HepG2 (cell line): ENCODE measurements around the gene RTEL1. TPM values are rescaled to one million over a fixed set of nuclear protein-coding genes. Genes with fewer than 3 reads are reported as not detected.

Source experiments
- CC2D1A ChIP-seq: sonication (generic); formaldehyde crosslinking; IDR thresholded peaks from 2 replicates; pipeline ENCODE4 v1.8.1; 2023; ENCODE audit warnings: mild to moderate bottlenecking, missing genetic modification reagents
- HCFC1 ChIP-seq: fragments of 150-350 bp; IDR thresholded peaks from 2 replicates; pipeline ENCODE4 v1.6.1; 2014; ENCODE audit warnings: low read depth, low read length
- KMT2B ChIP-seq: IDR thresholded peaks from 2 replicates; pipeline ENCODE4 v1.6.1; 2016; ENCODE audit warnings: missing genetic modification reagents, missing compliant biosample characterization
- NR0B2 ChIP-seq: sonication (generic); formaldehyde crosslinking; IDR thresholded peaks from 2 replicates; pipeline ENCODE4 v1.4.0; 2020; ENCODE audit warnings: mild to moderate bottlenecking, missing genetic modification reagents
- POLR2A ChIP-seq, 2 experiments: IDR thresholded peaks; 2 replicates each; pipeline ENCODE4 v1.6.1; 2011; ENCODE audit warnings: low read depth in 2 of 2, low read length in 2 of 2, mild to moderate bottlenecking in 1 of 2, moderate library complexity in 1 of 2; ENCODE audit not compliant: insufficient read depth in 1 of 2
- RBFOX2 ChIP-seq: fragments of 200-400 bp; formaldehyde crosslinking; IDR thresholded peaks from 2 replicates; pipeline ENCODE4 v1.6.1; 2017; ENCODE audit warnings: low read depth, mild to moderate bottlenecking, low read length
- SIN3B ChIP-seq: fragments of 150-350 bp; IDR thresholded peaks from 2 replicates; pipeline ENCODE4 v1.6.1; 2014; ENCODE audit warnings: low read length
- TCF7L2 ChIP-seq: IDR thresholded peaks from 2 replicates; pipeline ENCODE4 v1.6.1; 2011; ENCODE audit warnings: mild to moderate bottlenecking, low read depth, low read length, moderate library complexity
- ZHX1 ChIP-seq: sonication (generic); formaldehyde crosslinking; IDR thresholded peaks from 2 replicates; pipeline ENCODE4 v1.8.1; 2022; ENCODE audit warnings: low read depth, mild to moderate bottlenecking, missing genetic modification reagents
- ZKSCAN8 ChIP-seq: IDR thresholded peaks from 2 replicates; pipeline ENCODE4 v1.6.1; 2016; ENCODE audit warnings: borderline replicate concordance, missing genetic modification reagents, missing compliant biosample characterization
- ZNF224 ChIP-seq: sonication (generic); formaldehyde crosslinking; IDR thresholded peaks from 2 replicates; pipeline ENCODE4 v1.5.0; 2020; ENCODE audit warnings: mild to moderate bottlenecking, missing genetic modification reagents
- ZNF367 ChIP-seq: sonication (generic); formaldehyde crosslinking; IDR thresholded peaks from 2 replicates; pipeline ENCODE4 v1.4.0; 2020; ENCODE audit warnings: missing genetic modification reagents, borderline replicate concordance
- ZNF580 ChIP-seq: IDR thresholded peaks from 2 replicates; pipeline ENCODE4 v1.6.1; 2016; ENCODE audit warnings: low read depth, borderline replicate concordance
- ZNF792 ChIP-seq: IDR thresholded peaks from 2 replicates; pipeline ENCODE4 v1.6.1; 2016
- ZZZ3 ChIP-seq: sonication (generic); formaldehyde crosslinking; IDR thresholded peaks from 2 replicates; pipeline ENCODE4 v1.4.0; 2020; ENCODE audit warnings: missing genetic modification reagents, mild to moderate bottlenecking, borderline replicate concordance
- polyA plus RNA-seq, 8 experiments: library from polyadenylated mRNA; depleted of rRNA in 3 of 8; stranded (reverse) in 7 of 8; unstranded in 1 of 8; fragments of >200 nt; fragmentation: Illumina TruSeq in 4 of 8; extraction: Trizol in 4 of 8; gene quantifications; 2 replicates each; pipeline versions ENCODE4 v1.2.1 to v1.2.3, GENCODE V29; 2011 to 2016; ENCODE audit warnings: low read depth in 4 of 8, missing spikeins in 1 of 8, mixed read lengths in 1 of 8; ENCODE audit not compliant: insufficient read depth in 1 of 8
- total RNA-seq, 5 experiments: library from RNA; depleted of rRNA; stranded (reverse); fragments of >200 nt; fragmentation: Illumina TruSeq; extraction: Trizol; gene quantifications; 2 replicates each; pipeline ENCODE4 v1.2.3, GENCODE V29; 2016; ENCODE audit warnings: low read depth in 1 of 5
- TF ChIP-seq, protein P1 (sequence below): sonication (generic); formaldehyde crosslinking; IDR thresholded peaks from 2 replicates; pipeline ENCODE4 v1.4.0; 2020; ENCODE audit warnings: missing genetic modification reagents
- TF ChIP-seq, protein P2 (sequence below): sonication (generic); formaldehyde crosslinking; IDR thresholded peaks from 2 replicates; pipeline ENCODE4 v1.5.0; 2020; ENCODE audit warnings: missing genetic modification reagents
- TF ChIP-seq, protein P3 (sequence below): sonication (generic); formaldehyde crosslinking; IDR thresholded peaks from 2 replicates; pipeline ENCODE4 v1.5.0; 2020; ENCODE audit warnings: mild to moderate bottlenecking, low read depth, missing genetic modification reagents, borderline replicate concordance

Gene RTEL1
- total and polyA plus RNA-seq, 2 of the 13 experiments (the other 11 are each of a cell fraction or from before 2014, with no cell fraction given) = 21.8 to 36.4 TPM

GRCh38 chr20:63657937-63658748 lies at the start of gene RTEL1 (continued):
- peak; percentile 73 for TF ChIP-seq ZHX1
- TF ChIP-seq, protein P1, sequence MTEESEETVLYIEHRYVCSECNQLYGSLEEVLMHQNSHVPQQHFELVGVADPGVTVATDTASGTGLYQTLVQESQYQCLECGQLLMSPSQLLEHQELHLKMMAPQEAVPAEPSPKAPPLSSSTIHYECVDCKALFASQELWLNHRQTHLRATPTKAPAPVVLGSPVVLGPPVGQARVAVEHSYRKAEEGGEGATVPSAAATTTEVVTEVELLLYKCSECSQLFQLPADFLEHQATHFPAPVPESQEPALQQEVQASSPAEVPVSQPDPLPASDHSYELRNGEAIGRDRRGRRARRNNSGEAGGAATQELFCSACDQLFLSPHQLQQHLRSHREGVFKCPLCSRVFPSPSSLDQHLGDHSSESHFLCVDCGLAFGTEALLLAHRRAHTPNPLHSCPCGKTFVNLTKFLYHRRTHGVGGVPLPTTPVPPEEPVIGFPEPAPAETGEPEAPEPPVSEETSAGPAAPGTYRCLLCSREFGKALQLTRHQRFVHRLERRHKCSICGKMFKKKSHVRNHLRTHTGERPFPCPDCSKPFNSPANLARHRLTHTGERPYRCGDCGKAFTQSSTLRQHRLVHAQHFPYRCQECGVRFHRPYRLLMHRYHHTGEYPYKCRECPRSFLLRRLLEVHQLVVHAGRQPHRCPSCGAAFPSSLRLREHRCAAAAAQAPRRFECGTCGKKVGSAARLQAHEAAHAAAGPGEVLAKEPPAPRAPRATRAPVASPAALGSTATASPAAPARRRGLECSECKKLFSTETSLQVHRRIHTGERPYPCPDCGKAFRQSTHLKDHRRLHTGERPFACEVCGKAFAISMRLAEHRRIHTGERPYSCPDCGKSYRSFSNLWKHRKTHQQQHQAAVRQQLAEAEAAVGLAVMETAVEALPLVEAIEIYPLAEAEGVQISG (CRISPR knock-in tag) = peak; percentile 98
- TF ChIP-seq NR0B2 (CRISPR knock-in tag) = peak; percentile 74; the same call in 1 of the 2 replicates
- TF ChIP-seq, protein P2, sequence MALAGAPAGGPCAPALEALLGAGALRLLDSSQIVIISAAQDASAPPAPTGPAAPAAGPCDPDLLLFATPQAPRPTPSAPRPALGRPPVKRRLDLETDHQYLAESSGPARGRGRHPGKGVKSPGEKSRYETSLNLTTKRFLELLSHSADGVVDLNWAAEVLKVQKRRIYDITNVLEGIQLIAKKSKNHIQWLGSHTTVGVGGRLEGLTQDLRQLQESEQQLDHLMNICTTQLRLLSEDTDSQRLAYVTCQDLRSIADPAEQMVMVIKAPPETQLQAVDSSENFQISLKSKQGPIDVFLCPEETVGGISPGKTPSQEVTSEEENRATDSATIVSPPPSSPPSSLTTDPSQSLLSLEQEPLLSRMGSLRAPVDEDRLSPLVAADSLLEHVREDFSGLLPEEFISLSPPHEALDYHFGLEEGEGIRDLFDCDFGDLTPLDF (CRISPR knock-in tag) = peak; percentile 99
- 0 out of 2 replicates have a peak, but pooled peaks have one; percentile 25 for TF ChIP-seq CC2D1A (CRISPR knock-in tag)
- TF ChIP-seq TCF7L2 = no peak
- TF ChIP-seq KMT2B (CRISPR knock-in tag) = peak; percentile 95
- peak; percentile 90 for TF ChIP-seq HCFC1
- TF ChIP-seq ZKSCAN8 (CRISPR knock-in tag) = no peak
- TF ChIP-seq ZZZ3 (CRISPR knock-in tag) = peak; percentile 97
- peak; percentile 94 for TF ChIP-seq SIN3B
- peak; percentile 89 for TF ChIP-seq ZNF580 (CRISPR knock-in tag)
- TF ChIP-seq ZNF367 (CRISPR knock-in tag) = peak; percentile 95; the same call in 1 of the 2 replicates
- TF ChIP-seq RBFOX2 = peak; percentile 94
- peak; percentile 80; the same call in 1 of the 2 replicates for TF ChIP-seq ZNF792
- TF ChIP-seq, protein P3, sequence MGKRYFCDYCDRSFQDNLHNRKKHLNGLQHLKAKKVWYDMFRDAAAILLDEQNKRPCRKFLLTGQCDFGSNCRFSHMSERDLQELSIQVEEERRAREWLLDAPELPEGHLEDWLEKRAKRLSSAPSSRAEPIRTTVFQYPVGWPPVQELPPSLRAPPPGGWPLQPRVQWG = no peak
- TF ChIP-seq POLR2A (IDR thresholded peaks at IDR 0.05; ENCODE audit: insufficient read depth in 1 of 2, low read depth in 2 of 2, low read length in 2 of 2) = peak; percentile 74 to 78
- no peak; the same call in 1 of the 2 replicates for TF ChIP-seq ZNF224 (CRISPR knock-in tag)
